GM21447 (cell line): ENCODE measurements around the gene VAV3.

ENCODE experiments used
- ATAC-seq: cut with Tn5 transposase; IDR thresholded peaks from one replicate; pipeline ENCODE4 v1.9.1; 2021; ENCODE audit not compliant: unreplicated experiment

The VAV3 gene

DNA sequence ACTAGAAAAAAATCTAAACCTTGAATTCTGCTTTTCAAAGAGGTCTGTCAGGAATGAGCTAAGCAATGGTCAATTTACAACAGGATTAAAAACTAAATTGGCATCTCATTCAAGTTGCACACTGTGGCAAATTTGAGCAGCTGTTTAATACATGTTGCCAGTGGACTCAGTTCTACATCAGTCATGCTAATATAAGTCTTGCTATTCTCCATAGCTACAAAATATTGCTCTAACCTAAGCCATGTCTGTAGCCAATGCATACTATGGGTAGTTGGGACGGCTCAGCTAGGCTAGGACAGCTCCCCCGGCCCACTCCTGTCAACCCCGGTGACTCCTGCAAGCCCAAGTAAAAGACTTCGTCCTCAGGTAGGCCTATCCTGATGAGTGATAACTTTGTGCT, 10.9 kb upstream of the VAV3 start:
- no peak for ATAC-seq

DNA sequence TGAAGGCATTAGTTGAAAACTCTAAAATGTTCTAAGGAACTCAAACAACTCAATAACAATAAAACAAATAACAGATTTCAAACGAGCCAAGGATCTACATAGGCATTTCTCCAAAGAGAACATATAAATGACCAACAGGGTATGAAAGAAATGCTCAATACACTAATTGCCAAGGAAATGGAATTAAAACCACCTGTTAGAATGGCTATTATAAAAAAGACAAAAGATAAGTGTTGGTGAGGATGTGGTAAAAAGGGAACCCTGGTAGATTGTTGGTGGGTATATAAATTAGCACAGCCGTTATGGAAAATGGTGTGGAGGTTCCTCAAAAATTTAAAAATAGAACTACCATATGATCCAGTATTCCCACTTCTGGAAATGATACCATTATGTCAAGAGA, 9.1 kb upstream of the VAV3 start:
- ATAC-seq, result no peak

DNA sequence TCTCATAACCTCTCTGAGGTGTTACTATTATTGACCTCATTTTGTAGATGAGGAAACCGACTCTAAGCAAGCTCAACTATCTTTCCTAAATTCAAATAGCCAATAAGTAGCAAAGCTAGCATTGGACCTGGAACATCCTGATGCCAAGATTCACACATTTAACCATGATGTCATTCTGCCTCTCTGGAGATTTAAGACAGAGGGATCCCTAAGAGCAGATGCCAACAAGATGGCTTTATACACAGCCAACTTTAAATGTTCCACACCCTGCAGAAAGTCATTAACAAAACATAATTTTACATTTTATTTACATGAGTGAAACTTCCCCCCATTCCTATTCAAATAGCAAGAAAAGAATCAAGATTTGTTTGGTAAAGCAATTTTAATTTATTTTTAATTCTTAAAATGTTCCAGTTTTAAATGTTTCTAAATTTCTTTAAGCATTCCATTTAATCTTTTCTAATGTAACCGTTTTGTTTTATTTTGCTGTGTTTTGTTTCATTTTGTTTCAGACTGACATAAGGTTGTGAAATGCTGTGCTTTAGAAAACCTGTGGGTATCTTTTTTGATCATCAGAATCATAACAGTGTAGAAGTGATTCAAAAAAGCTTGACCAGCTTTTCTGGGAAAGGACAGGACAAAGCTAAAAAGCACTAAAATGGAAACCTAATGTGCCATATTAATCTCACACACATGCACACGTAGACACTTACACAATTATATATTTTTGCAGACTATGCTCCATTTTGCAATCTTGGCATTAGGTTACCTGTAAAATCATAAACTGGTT, 7.6 kb upstream of the VAV3 start:
- ATAC-seq, result no peak

DNA sequence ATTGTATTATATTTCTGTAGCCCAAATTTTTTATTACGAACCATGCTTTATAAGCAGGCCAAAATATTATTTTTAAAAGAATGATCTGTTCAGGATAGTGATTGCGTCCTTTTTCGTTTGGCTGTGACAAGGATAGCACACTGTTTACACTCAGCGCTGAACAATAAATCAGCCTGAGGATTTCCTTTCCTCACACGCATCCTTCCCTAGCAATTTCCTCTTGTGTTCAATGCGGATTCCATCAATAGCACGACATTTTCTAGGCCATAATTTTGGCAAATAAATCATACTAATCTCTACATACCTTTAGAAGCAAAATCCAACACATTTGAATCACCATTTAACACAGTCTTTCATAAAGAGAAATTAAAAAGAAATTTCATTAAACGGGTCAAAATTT, 1.6 kb upstream of the VAV3 start:
- ATAC-seq, result no peak

DNA sequence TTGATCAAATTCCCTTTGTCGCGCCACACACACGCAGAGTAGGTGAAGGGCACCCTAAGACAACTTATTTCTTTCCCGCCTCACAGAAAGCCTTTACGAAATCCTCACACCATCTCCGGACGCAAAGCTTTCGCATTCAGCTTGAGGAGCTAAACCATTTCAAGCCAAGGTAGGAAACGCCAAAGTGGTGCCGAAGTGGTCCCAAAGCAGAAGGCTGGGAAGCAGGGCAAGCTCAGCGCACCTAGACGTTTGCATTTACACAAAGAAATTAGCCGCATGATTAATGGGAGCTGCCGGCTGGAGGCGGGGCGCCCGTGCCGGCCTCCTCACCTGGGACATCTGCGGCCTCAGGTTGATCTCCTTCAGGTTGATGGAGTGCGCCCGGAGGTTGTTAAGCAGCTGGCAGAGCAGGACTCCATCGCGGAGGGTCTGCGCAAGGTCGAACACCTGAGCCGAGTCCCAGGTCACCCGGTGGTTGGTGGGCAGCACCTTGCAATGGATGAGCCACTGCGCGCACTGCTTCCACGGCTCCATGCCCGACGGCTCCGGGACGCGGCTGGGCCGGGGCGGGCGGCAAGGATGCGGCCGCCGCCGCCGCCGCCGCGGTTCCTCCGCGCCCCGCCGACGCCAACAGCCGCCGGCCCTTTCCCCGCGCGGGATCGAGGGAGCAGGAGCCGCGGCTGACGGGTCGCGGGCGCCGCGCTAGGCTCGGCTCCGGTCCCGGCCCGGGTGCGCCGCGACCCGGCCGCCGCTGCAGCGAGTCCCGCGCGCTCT, 457 bp downstream of the VAV3 start:
- no peak for ATAC-seq

DNA sequence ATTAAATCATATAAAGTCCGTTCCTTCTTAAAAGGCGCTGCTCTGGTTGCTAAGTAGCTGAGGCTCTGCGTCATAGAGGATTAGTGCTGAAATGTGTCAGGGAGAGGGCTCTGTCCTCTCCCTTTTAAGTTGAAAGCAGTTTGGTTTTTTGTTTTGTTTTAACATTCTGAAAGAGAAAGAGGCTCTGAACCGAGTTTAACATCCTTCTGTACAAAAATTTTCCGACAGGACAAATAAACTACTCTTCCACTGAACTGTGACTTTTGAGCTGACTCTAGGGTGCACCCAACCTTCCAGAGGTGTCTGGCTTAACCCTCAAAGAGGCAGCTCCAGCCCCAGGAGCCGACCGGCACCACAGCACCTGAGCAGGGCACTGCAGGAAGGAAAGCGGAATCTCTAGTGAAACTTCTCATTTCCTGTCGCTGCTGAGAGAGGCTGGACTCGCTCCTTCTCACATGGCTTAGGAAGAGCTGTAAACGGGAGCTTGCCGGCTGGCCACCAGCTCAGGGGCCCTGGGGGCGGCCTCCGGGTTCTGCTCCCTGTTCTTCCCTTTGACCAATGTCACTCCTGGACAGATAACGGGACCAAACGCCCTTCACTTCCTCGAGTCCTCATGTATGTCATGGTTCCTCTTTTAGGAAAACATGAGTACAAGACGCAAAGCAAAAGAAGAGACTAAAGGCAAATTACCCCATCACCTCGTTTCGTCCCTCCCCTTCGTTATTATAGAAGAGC, 1.2 kb downstream of the VAV3 start:
- ATAC-seq, result peak; percentile 82

DNA sequence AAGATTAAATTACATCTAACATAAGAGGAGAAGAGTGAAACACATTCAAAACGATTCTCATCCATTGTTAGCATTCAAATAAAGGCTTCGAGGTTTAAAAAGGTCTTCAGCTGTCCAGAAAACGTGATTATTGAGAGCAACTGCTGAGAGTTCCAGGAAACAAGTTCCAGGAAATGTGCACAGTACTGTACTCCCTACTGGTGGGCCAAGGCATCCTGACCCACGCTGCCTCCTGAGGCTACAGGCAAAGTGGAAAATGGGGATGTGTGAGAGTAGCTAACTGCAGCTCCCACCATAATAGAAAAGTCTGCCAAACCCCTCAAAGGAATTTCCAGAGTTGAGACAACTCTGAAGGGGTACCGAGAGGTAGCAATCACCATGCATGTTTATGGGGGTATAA, 2.0 kb downstream of the VAV3 start:
- ATAC-seq, result no peak

DNA sequence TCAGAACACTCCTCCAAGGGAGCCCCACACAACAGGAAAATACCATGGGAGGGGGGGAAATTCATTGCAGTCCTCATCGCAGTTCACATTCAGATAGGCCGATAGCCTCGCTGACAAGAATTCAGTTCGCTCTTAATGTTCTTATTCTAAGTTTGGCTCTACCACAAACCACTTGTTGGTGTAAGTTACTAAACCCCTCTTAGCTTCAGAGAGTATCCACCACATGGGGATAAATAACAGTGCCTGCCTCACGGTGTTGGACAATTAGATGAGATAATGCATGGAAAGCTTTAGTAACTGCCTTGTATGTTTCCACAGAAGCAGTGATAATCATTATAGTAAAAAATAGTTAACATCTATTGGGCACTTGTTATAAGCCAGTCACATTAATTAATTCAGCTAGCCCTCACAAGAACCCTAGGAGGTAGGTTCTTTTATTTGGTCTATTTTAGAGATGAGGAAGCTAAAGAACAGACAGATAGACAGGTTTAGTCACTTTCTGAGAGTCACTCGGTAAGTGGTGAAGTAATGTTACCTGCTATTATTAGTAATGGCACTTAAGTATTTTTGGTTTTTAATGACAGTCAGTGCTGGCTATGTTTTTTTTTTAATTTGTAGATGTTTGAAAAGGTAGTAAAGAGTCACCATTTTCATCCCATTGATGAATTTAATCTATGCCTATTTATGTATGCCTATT, 10.1 kb downstream of the VAV3 start:
- no peak for ATAC-seq

DNA sequence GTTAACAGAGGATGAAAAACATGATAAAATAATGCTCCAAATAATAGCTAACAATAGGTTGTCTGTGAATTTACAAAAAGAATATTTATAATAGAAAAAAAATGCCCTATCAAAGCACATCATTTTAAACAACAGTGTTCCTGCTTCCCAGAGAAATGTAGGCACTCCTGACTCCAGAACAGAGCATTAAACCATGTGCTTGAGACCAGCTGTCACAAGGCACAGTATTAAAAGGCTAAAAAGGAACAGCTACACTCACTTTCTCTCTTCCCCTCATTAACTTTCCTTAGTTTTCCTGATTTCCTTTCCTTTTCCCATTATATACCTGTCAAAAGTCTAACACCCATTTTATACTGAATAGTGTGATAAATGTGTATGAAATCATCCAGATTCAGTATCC, 10.9 kb downstream of the VAV3 start:
- ATAC-seq, result no peak

DNA sequence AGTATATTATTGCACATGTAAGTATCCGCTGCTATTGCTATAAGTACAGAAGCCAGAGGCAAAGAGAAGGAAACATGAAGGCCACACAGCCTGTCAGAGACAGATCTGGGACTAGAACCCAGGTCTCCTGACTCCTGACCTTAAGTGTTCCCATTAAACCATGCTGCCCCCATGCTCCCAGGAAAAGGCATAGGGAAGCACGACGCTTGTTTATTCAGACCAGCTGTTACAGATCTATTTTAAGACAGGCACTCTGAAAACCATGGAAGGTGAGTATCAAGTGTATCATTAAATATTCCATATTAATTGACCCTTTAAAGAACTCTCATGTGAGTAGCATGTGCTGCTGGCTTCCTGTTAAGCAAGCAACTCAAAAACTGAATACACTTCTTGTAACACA, 11.4 kb downstream of the VAV3 start:
- no peak for ATAC-seq

DNA sequence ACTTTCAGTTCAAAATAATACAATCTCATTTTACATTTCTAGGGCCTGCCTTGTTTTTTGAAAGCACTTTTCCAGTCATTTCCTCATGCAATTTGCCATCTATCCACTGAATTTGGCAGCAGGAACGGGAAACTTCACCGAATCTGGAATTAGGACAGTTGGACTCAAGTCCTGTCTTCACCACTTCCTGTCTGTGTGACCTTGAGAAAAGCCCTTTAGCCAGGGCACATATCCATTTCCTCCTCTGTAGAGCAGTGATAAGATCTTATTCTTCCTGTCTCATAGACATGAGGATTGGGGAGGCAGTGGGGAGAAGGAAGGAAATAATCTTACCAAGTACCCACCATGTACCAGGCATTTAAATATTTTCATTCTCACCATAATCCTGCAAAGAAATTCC, 12.0 kb downstream of the VAV3 start:
- ATAC-seq, result no peak

DNA sequence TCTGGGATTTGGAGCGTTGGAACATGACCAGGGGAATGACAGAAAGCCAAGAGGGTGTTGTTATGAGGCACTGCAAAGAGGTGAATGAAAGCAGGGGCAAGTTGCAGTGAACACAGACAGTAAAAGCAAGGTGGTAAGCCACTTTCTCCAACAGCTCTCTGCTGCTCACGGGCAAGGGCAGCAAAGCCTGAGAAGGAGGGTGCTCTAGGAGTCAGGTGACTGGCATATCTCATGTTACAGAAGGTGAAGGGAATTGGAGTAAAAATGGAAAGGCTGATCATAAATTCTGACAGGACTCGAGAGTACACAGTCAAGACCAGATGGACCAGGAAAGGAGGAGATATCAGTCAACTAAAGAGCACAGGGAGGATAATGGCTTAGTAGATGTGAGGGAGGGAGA, 14.5 kb downstream of the VAV3 start:
- no peak for ATAC-seq

DNA sequence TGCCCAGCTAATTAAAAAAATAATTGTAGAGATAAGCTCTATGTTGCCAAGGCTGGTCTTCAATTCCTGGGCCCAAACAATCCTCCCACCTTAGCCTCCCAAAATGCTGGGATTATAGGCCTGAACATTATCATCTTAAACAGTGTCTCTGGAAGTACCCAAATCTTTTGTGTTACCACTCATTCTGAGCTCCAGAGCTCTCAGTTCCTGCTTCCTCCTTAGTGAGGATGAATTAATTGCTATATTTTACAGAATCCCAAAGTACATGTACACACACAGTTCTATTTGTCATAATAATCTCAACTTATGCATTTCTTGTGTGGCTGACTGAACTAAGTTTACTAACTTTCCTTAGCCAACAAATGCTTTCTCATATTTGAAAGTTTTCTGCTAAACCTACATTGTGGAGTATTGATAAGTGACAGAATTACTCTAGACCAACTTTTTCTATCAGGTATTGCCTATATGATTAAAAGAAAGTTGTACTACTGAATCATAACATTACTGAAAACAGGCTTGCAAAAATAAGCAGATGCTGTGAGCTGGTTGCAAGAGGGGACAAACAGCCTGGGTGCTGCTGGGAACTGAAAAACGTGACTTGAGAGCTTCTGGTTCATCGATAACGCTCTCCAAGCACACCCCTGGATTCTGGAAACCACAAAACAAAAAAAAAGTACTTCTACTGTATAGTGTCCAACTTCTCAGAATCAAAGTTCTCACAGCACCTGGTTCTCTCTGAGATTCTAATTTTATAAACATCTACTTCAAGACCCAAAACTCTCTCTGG, 15.3 kb downstream of the VAV3 start:
- peak; percentile 92 for ATAC-seq

DNA sequence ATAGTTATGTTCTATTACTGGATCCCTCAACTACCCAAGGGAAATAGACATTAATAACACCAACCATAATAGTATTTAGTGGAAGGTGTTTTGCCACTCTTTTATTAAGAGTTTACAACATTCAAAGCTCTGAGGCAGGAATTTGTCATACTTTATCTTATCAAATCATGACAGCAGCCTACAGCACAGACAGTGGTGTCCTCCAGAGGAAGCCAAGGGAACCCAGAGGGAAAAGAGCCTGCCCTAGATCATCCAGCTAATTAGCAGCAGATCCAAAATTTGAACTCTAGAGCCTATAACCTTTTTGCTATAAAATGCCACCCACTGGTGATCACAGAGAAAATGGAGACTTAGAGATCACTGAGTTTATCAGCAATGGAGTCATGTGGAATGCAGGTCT, 18.2 kb downstream of the VAV3 start:
- ATAC-seq, result no peak

DNA sequence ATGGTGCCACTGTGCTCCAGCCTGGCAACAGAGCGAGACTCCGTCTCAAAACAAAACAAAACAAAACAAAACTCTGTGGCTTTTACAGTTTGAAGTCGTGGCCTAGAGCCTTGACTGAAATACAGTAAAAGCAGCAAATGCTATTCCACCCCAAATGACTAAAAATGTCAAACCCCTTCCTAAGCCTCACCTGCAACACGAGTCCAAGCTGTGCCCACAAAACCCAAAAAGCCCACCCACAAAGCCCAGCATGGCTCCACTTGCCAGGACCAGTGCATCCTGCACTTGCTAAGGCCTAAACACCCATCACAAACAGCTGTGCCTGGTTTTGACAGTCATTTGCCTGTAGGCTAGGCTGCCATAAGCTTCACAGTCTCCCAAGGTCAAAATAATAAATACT, 21.3 kb downstream of the VAV3 start:
- ATAC-seq, result no peak

DNA sequence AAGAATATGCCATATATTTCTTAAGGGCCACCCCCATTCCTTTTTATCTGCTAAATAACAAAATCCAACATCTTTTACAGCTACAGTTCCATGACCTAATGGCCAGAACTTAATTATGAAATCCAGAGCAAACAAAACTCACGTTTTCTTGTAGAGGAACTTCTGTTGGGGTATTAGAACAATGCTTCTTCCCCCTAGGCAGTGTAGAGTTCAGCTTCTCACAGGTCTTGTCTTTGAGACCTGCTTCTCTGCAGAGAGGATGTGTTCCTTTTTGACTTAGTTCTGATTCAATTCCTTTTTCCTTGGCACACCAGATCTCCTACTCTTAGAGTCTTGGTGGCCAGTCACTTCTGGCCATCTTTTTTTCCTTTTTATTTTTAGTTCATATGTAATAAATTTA, 22.2 kb downstream of the VAV3 start:
- ATAC-seq, result no peak

DNA sequence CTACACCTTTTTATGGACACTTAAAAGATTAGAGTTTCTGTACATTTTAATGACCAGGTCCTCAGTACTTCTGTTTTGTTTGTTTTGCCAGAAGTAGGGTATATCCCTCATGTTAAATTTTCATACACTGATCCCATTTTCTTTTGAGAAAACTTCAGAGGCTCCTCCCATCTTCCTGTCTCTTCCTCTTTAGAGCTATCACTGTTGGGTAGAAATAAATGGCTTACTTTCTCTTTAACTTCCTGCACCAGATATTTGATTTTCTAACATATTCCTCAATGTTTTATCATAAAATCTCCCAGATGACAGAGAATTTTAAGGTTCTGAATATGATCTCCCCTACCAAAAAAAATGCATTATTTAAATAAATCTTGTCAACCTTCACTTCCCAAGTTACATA, 23.4 kb downstream of the VAV3 start:
- no peak for ATAC-seq

DNA sequence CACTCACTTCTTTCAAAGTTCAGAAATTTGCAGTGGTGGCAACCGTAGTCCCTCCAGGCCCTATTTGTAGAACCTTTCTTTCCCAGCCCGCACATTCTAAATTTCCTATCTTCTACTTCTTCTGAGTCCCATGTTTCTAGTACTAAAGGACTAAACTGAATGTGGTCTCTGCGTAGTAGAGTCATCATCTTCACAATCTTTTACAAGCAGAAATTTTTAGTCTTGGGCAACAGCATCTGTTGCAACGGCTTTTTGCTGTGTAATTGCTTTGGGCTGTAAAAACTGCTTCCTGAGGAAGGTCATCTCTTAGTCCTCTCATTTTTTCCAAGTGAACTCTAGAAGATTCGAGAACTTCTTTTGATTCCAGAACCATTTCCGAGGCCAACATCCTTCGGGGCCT, 23.9 kb downstream of the VAV3 start:
- ATAC-seq, result no peak

DNA sequence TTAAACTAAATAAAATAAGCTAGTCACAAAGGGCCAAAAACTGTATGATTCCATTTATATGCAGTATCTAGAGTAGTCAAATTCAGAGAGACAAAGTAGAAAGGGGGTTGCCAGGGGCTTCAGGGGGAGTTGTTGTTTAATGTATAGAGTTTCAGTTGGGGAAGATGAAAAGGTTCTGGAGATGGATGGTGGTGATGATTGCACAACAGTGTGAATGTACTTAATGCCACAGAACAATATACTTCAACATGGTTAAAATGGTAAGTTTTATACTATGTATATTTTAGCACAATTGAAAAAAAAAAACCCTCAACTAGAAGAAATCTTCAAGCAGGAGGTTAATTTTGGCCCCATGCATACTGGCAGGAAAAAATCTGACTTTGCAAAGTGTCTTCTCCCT, 24.3 kb downstream of the VAV3 start:
- no peak for ATAC-seq

DNA sequence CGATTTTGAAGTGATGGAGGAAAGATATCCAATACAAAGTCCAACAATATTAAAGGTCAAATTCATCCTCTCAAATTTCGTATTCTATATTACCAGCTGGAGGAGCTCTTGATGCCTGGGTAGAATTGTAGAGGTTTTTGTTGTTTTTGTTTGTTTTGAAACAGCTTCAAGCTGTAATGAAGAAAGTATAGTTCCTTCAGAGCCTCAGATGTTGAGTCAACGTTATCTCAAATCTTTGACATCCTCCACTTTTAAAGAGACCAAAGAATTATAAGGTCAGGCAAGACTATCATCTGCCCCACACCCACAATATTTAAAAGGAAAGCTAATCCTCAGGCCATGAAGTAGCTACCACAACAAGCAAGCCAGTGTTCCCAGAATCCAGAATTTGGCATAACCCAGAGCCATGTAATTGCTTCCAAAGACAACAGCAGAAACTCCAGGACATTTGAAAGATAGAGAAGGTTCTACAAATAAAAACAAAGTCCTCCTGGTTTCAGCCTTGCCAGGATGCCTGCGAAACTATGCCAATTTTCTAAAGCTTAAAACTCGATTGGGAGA, 24.9 kb downstream of the VAV3 start:
- no peak for ATAC-seq
